HG03196 (cell line): ENCODE results near the gene APOD.
"Not testable (repeated sequence)": the region's sequence is repeated elsewhere in the genome, so short reads cannot be mapped to it uniquely, and the experiment has no call there.

Source experiments
- ATAC-seq: cut with Tn5 transposase; IDR thresholded peaks from one replicate; pipeline ENCODE4 v1.9.1; 2021; ENCODE audit not compliant: unreplicated experiment

APOD gene

DNA sequence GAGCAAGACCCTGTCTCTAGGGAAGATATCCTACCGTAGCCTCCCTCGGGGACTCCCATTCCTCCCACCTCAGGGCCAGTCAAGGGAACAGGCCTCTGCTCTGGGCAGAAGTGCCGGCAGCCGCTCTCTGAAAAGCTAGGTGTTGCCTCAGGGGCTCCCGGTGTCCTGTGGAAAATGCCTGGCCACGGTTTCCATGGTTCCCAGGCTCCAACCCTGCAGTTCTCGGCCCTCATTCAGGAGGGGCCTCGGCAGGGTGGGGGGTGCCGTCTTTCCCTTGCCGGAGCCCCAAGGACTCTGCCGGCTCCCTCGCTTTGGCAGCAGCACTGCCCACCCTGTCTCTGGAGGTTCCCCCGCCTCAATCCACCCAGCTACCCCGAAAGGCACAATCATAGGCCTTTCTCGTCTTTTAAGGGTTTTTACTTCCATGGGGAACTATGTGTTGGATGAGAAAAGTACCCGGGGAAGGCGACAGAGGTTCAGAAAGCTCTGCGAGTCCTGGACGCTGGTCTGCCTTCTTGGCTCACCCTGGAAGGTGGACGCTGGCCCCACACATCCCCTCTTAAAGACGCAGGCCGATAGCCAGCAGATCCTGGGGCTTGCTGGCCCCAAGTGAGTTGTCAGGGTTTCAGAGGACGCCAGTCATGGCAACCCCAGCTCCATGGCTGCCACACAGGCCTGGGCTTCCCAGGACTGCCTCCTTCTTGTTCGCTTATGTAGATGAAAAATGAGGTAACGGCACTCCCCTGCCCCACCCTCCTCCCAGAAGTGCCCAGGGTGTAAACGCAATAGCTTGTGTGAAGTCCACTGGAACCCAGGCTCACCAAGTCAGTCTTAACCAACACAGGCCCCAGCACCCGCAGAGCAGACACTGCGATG lies 34.3 kb upstream of the APOD start:
- ATAC-seq: not testable (repeated sequence)

DNA sequence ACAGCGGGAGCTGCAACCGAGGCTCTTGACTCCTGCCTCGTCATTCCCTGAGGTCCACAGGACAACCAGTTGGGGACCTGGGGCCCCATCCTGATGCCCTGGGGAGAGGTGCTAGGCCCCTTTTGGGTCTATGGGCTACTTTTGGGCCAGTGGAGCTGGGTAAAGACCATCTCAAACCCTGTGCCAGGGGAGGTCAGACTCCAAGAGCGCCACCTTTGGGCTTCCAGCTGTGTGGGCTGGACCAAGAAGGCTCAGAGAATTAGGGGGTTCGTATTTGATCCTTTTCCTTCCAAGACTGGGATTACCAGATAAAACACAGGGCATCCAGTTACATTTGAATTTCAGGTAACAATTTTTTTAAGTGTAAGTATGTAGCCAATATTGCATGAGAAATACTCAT lies 33.4 kb upstream of the APOD start:
- ATAC-seq: not testable (repeated sequence)

DNA sequence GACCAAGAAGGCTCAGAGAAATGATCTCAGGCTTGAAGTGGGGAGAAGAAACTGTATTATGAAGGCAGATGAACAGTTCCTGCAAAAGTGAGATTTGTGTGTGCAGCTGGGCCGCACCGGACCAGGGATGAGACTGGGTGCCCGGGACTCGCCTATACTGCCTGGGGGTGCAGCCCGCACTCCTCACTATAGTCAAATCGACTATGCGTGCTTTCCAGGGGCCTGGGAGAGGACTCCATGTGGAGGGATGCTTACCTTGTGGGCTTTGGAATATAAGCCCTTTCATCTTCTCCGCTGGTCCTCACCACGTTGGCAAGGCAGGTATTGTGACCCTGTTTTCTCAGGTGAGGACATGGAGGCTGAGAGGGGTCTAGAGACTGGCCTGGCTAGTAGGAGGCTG lies 32.9 kb upstream of the APOD start:
- no peak for ATAC-seq

DNA sequence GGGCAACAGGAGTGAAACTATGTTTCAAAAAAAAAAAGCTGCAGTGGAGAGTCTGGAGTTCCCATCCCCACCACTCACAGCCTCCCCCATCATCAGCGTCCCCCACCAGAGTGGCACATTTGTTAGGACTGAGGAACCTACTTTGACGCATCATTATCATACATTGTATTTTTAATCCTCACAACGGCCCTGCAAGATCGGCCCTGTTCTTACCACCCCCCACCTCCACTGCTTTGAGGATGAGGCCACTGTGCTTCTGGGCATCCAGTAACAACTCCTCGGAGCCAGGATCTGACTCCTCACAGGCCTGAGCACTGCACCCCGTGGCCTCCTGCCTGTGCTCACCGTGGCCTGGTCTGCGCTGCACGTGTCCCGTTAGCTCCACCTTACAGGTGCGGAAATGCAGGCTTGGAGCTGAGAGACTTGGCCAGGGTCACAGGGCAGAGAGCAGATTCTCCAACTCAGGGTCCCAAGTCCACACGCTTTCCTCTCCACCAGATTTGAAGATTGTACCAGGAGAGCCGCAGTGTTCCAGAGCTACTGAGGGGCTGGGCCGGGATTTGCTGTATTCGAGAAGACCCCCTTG lies 32.3 kb upstream of the APOD start:
- ATAC-seq: not testable (repeated sequence)

DNA sequence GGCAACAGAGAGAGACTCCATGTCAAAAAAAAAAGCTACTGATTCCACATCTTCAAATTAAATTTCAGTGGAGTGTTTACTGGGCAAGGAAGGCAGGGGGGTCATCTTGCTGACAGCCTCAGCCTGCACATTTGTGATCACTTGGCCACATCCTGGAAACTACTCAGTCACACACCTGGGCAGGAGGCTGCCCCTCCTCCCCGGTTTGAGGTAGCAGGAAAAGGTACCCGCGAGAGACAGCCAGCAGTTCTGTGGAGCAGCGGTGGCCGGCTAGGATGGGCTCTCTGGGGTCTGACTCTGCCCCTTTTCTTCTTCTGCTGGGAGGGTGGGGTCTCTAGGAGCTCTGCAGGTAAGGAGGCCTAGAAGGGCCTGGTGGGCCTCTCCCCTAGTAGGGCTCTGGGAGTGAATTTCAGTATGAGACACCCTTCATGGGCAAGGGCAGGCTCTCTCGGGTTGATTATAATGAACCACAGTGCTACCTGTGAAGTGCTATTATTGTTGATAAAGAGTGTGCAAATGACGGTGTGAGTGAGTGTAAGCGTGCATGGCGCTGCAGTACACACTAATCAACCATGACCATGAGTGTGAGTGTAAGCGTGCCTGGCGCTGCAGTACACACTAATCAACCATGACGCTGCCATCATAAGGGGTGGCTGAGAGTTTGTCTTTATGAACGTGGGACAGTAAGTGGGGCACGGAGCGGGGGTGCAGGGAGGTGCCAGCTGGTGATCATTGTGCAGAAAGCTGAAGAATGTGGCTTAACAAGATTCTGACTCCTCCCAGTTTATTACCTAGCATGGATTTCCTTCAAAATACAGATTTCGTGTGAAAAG lies 31.1 kb upstream of the APOD start:
- not testable (repeated sequence) for ATAC-seq

DNA sequence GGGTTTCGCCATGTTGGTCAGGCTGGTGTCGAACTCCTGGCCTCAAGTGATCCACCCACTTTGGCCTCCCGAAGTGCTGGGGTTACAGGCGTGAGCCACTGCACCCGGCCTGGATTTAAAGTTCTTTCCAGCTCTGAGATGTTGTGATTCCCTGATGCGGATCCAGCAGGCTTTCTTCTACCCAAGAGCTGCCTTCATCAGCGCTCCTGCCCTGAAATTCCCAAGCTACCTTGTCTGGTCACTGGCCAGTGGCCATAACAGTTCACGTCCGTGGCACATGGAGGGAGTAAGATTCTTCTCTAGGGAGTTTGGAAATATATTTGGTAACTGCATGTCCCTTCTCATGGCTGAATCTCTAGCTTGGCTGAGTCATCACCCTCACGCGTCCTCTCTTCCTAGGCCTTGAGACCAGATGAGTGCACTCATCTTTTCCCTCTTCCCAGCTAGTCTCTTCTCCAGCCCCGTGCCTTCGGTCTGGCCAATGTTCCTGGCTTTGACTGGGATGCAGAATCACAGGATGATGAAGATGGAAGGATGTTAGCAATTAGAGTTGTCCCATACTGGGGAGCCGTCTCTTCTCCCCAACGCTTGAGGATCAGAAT lies 29.8 kb upstream of the APOD start:
- ATAC-seq: no peak

DNA sequence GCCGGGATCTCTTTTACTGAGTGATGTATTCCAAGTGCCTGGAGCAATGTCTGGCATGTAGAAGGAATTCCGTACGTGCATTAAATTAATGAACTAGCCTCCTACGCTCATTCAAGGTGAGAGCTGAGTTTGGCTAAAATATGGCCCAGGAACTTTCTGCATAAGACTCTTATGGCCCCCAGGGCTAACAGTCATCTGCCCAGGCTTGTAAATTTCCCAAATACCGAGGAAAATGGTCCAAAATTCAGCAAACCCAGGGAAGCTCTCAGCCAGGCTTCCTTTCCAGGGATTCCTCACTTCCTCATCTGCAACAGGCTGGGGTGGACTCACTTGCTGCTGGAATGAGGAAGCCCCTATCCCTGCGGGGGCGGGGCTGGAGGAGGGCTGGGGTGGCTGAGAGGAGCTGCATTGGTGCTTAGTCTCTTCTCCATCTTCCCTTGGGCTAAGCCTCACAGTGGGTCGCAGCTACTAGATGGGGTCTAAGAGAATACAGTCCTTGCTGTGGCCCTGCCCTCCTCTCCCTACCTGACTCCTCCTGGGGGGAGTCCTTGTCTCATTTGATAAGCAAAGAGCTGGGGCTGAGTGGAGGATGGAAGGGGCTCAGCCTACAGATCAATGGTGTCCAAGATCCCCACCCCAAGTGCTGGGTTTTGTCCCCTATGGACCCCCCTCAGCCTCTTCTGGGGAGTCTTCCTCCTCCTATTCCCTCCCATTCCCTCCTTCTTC lies 28.5 kb upstream of the APOD start:
- ATAC-seq: no peak

DNA sequence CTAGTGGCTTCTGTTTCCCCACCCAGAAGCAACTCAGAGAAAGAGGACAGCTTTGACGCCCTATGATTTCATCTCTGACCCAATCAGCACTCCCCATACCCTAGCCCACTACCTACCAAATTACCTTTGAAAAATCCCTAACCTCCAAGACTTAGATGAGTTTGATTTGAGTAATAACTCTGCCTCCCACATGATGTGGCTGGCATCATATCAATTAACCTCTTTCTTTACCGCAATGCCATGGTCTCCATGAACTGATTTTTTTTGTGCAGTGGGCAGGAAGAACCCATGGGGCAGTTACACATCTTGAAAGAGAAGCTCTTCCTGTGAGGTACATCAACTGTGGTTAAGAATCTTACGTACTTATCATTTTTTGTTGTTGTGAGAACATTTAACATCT lies 25.5 kb upstream of the APOD start:
- no peak for ATAC-seq

DNA sequence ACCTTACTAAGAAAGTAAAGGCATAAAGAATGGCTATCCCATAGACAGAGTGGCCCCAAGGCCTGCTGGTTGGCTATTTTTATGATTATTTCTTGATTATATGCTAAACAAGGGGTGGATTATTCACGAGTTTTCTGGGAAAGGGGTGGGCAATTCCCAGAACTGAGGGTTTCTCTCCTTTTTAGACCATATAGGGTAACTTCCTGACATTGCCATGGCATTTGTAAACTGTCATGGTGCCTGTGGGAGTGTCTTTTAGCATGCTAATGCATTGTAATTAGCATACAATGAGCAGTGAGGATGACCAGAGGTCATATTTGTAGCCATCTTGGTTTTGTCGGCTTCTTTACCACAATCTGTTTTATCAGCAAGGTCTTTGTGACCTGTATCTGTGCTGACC lies 18.0 kb upstream of the APOD start:
- not testable (repeated sequence) for ATAC-seq

DNA sequence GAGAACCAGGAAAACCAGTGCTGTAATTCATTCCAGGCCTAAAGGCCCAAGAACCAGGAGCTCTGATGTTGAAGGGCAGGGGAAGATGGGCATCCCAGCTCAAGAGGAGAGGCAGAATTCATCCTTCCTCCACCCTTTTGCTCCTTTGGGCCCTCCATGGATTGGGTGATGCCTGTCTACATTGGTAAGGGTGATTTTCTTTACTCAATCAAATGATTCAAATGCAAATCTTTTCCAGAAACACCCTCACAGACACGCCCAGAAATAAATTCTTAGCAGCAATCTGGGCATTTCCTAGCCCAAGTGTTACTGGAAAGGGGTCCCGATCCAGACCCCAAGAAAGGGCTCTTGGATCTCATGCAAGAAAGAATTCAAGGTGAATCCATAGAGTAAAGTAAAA lies 17.6 kb upstream of the APOD start:
- no peak for ATAC-seq

DNA sequence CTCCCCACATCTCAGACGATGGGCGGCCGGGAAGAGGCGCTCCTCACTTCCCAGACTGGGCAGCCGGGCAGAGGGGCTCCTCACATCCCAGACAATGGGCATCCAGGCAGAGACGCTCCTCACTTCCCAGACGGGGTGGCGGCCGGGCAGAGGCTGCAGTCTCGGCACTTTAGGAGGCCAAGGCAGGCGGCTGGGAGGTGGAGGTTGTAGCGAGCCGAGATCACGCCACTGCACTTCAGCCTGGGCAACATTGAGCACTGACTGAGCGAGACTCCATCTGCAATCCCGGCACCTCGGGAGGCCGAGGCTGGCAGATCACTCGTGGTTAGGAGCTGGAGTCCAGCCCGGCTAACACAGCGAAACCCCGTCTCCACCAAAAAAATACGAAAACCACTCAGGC lies 16.2 kb upstream of the APOD start:
- ATAC-seq: not testable (repeated sequence)

DNA sequence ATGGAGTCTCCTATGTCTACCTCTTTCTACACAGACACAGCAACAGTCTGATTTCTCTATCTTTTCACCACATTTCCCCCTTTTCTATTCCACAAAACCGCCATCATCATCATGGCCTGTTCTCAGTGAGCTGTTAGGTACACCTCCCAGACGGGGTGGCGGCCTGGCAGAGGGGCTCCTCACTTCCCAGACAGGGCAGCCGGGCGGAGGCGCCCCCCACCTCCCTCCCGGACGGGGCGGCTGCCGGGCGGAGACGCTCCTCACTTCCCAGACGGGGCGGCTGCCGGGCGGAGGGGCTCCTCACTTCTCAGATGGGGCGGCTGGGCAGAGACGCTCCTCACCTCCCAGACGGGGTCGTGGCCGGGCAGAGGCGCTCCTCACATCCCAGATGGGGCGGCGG lies 15.8 kb upstream of the APOD start:
- ATAC-seq: not testable (repeated sequence)

DNA sequence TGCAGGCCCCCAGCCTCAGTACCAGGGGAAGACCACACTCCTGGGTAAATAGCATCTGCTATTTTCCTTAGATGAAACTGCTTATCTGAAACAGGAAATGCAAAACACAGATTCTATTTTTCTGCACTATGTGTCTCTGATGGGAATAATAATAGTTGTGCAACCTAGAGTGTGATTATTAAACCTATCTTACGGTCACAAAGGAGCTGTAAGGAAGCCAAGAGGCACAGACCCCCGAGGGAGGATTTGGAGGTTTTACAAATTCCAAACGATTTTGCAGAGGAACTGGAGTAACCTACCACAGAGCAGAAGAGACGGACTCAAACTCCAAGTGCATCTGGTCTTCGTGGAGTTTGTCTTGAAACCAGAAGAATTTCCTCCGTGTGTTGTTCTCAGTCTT lies 14.1 kb upstream of the APOD start:
- ATAC-seq: no peak

DNA sequence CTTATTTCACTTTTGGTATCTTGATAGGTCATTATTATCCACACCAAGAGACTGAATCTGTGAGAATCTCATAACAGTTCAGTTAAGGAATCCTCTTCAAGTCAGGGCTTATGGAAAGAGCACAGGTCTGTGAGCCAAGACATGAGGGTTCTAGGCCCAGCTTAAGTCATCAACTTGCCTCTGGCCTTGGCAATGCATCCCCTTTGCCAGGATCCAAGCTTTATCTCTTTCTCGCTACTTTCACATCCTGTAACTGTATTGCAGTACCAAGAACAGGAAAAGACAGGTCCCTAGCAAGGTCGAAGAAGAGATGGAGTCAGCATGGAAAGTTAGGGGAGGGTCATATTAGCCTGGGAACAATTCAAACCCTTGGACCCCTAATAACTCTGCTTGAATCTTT lies 13.5 kb upstream of the APOD start:
- no peak for ATAC-seq

DNA sequence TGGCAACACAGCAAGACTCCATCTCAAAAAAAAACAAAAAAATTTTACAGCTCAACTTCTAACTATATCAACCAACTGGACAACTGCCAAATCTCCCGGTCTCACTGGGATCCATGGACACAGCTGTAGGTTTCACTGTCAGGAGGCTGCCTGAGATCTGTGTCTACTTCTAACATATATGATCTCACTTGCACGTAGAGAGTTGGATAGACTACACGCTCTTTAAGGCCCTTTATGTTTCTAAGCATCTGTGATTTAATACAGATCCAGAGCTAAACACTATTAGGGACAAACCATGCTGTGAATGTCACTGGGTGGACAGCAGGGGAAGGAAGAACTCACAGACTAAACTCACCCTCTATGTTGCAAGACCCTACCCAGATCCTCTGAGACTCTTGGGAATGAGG lies 13.0 kb upstream of the APOD start:
- no peak for ATAC-seq

DNA sequence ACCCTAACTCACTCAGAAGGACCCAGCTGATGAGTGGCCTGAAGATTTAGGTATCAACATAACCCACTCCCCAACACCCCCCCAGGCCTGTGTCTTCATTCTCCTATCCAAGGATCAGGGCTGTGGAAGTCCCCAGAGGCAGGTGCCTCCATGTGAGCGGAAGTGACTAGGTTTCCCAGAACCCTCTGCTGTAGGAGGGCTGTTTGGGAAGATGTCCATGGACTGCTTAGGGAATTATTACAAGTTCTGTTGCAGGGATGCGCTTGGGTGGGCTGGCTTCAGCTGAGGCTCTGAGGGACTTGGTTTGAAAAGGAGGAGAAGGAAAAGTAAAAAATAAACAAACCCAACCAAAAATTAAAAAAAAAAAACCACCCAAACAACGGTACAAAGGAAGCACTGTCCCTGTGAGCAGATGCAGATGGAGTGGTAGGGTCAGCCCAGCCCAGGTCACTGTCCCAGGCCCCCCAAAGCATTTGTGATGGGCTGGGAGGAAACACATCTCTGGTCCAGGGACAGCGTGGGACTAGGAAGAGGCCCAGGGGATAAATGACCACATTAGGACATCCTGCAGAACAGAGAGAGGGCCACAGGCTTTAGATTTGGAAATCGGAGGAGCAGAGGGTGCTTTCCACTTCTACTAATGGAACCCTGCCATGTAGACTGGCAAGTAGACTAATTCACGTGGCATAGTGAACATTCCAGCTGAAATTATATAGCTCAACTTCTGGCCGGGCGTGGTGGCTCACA lies 12.2 kb upstream of the APOD start:
- ATAC-seq: no peak

DNA sequence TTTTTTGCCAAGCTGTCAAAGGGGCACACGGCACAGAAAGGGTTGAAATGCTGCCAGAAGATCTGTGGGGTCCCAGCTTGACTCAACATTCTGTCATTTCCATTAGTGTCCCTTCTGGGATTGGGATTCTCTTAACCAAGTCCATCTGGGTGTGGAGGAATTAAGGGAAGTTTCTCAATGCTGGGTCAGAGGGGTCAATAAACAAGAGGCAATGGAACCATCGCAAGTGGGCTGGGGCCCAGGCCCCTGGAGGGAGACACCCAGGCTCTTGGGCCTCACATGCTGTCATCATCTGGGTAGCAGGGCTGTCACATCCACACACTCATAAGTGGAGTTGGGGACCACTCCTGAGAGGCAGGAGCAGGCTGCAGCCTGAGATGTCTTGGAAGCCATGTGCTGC lies 8.1 kb upstream of the APOD start:
- ATAC-seq: no peak

DNA sequence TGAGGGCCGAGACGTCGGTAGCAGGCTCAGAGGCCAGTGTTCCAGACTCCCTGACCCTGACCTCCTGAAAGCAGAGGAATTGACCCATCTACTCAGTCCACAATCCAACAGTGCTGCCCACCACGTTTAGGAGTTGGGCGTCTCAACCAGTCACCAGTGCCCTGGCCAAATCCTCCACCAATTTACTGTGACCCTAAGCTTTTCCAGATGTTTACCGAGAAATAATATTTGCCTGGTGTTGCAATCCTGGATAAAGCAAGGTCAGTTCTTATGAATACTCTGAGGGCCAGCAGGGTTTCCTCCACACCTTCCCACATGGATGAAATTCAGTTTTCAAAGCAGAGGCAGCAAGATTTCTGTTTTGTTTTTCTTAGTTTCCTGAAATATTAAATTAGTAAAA lies 7.5 kb upstream of the APOD start:
- ATAC-seq: no peak

DNA sequence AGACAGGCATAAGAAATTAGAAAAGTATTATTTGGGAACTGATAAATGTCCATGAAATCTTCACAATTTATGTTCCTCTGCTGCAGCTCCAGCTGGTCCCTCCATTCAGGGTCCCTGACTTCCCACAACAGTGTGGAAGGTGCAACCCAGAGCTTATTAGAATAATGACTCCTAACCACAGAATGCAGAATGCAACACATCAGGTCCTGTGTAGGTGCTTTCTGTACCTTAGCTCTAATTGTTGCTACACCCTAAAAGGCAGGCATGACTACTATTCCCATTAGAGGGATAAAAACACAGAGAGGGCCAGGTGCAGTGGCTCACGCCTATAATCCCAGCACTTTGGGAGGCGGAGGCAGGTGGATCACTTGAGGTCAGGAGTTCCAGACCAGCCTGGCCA lies 6.6 kb upstream of the APOD start:
- not testable (repeated sequence) for ATAC-seq

DNA sequence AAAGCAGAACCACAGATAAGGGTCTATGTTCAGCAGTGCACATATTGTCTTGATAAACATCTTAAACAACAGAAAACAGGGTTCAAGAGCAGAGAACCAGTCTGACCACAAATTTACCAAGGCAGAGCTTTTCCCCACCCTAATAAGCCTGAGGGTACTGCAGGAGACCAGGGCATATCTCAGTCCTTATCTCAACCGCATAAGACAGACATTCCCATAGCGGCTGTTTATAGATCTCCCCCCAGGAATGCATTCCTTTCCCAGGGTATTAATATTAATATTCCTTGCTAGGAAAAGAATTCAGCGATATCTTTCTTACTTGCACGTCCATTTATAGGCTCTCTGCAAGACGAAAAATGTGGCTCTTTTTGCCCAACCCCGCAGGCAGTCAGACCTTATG lies 6.1 kb upstream of the APOD start:
- not testable (repeated sequence) for ATAC-seq
